ENCODE data around the gene HIVEP3.

HIVEP3 gene

GRCh38 chr1:41850029-41850428 is 68.7 kb downstream of the HIVEP3 start:
- DNase-seq (ENCODE audit: extremely low read depth in 1 of 2, low read depth in 1 of 2) = no peak

GRCh38 chr1:41849211-41849759 is 69.4 kb downstream of the HIVEP3 start:
- no peak for DNase-seq (ENCODE audit: extremely low read depth in 1 of 2, low read depth in 1 of 2)

DNA sequence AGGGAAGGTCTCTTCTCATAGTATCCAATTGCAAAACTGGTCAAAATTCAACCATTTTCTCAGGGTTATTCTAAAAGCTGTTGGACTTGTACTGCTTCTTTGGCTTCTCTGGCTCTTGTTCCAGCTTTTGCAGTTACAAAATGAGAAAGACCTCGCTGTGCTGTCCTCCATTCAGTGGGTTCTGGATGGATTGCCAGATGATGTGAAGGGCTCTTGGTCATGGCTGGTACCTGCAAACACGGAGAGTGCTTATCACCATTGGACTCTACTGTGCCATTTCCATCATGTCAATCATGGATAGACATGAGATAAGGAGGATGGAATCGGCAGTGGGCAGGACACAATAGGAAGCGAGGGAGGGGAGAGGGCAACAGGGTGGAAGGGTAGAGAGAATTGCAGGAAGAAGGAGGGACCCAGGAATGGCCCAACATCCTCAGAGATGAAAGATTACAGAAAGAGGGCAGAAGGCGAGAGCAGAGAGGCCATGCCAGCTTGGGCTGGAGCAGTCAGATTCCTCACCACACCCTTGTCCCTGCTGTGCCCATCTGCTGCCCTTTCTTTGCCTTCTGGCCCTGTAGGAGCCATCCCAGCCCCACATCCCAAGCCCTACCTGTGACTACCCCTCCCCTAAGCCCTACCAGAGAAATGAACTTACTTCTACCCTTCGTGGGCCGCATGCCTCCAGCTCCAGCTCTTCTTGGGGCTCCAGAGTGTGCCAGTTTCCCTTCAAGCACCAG is 70.3 kb downstream of the HIVEP3 start:
- no peak for DNase-seq (ENCODE audit: extremely low read depth in 1 of 2, low read depth in 1 of 2)

DNA sequence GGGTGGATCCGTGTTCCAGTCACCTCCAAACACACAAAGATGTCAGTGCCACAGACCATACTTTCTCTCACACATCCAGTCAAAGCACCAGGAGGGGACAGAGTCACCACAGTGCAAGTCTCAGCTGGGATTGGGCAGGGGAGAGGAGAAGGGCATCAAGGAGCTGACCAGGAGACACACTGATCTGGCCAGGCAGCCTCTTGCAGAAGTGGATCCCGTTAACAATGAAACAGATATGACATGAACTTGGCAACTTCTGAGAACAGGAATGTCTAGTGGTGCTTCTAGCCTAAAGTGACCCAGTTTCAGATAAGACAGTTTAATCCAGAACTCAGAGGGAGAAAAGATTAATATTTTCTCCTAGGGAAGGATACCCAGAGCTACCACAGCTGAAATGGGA is 71.0 kb downstream of the HIVEP3 start:
- DNase-seq (ENCODE audit: extremely low read depth in 1 of 2, low read depth in 1 of 2) = no peak

GRCh38 chr1:41846625-41847405 is 71.9 kb downstream of the HIVEP3 start:
- DNase-seq (ENCODE audit: extremely low read depth in 1 of 2, low read depth in 1 of 2) = no peak

- DNase-seq (ENCODE audit: extremely low read depth in 1 of 2, low read depth in 1 of 2) = no peak
Measured at GRCh38 chr1:41844781-41845272, 73.9 kb downstream of the HIVEP3 start.

- DNase-seq (ENCODE audit: extremely low read depth in 1 of 2, low read depth in 1 of 2) = no peak
Measured at GRCh38 chr1:41844255-41844654, 74.5 kb downstream of the HIVEP3 start.

DNA sequence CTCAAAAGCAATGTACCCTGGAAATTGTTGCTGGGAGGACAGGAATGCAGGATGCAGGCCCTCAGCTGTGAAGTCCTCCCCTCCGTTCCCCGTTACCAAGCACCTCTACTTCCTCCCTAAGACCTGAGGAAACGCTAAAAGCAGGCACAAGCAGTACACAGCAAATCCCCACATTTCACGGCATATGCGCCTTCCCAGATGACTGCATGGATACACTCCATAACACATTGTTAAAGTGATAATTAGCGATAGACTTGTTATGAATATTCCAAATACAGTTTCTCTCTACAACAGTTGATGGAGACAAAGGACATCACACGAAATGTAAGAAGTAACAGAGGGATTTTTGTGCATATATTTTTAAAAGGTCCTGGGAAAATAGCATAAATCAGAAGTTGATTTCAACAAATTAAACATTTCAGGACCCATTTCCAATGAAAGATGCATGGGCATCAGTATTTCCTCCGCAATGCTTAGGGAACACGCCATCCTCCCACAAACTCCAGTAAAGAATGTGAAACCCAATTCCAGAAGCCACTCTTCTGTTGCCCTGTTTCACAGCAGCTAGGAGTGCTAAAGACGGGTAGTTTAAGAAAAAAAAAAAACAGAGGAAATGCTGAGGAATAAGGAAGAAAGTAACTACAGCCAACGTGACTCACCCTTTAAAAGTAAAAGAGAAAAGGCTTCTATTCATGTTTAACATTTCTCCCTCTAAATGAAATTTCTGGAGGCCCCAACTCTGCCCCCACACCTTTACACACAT is 75.5 kb downstream of the HIVEP3 start:
- no peak for DNase-seq (ENCODE audit: extremely low read depth in 1 of 2, low read depth in 1 of 2)

GRCh38 chr1:41842326-41842725 is 76.4 kb downstream of the HIVEP3 start:
- no peak for DNase-seq (ENCODE audit: extremely low read depth in 1 of 2, low read depth in 1 of 2)

- DNase-seq (ENCODE audit: extremely low read depth in 1 of 2, low read depth in 1 of 2) = no peak
Measured at GRCh38 chr1:41840592-41841246, 78.0 kb downstream of the HIVEP3 start.

DNA sequence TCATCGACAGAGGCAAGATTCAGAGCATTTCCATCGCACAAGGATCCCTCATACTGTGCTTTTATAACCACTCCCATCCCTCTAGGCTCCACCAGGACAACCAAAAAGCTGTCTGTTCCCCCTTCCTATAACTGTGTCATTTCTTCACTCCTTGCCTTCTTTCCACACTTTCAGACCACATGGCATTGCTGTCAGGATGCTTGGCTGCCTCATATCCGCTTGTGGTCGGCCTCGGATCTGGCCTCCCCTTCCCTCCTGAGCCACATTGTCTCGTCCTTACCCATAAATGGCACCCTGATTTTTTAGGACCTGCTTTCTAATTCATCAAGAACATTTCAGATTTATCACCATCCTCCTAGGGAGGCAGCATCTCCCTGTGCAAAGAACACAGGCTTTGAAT is 80.5 kb downstream of the HIVEP3 start:
- DNase-seq (ENCODE audit: extremely low read depth in 1 of 2, low read depth in 1 of 2) = no peak

- DNase-seq (ENCODE audit: extremely low read depth in 1 of 2, low read depth in 1 of 2) = no peak
Measured at GRCh38 chr1:41837691-41838090, 81.0 kb downstream of the HIVEP3 start.

GRCh38 chr1:41835485-41835884 is 83.2 kb downstream of the HIVEP3 start:
- DNase-seq (ENCODE audit: extremely low read depth in 1 of 2, low read depth in 1 of 2) = no peak

DNA sequence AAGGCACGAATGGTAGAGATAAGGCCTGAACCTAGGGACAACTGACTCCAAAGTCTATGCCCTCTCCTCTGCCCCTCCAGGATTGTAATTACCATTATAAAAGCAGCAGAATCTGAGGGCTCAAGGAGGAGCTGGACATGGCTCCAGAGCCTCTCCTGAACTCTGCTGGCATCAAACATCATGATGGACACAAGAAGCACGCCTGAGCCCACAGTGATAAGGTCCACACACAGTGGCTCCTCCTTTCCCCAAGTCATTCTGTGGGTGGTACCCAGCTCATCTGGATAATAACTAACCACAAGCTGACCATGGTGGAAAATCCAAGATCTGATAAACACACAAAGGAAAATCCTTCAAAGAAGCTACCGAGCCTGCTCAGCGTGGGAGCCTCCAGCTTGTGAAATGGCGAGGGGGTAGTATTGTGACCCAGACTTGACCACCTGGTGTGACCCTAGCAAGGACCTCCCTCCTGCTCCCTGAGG is 85.2 kb downstream of the HIVEP3 start:
- DNase-seq (ENCODE audit: extremely low read depth in 1 of 2, low read depth in 1 of 2) = no peak

GRCh38 chr1:41830726-41831125 is 88.0 kb downstream of the HIVEP3 start:
- no peak for DNase-seq (ENCODE audit: extremely low read depth in 1 of 2, low read depth in 1 of 2)

DNA sequence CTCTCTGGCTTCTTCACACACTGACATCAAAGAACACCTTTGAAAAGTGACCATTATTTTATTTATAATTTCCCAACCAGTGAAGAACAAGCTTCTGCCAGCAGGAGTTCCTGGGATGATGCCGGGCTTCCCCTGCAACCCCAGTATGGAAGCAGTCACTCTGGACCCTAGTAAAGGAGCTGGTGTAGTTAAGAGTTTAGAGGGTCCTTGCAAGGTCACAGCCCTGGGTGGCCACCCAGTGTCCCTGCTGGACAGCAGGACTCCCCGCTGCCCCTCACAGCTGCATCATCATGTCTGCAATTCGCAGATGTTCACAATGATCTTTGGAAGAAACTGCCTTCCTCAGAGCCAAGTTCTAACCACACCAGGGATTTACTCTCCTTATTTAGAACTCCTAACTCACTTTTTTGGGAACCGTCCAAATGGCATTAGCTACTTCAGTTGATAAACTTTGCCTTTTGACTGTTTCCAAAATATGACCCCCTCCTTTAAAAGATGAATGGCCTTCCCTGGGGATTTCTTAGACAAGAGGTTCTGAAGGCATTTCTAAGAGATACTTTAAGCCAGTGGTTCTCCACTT is 90.6 kb downstream of the HIVEP3 start:
- DNase-seq (ENCODE audit: extremely low read depth in 1 of 2, low read depth in 1 of 2) = no peak

- no peak for DNase-seq (ENCODE audit: extremely low read depth in 1 of 2, low read depth in 1 of 2)
Measured at GRCh38 chr1:41823471-41823870, 95.3 kb downstream of the HIVEP3 start.

- no peak for DNase-seq (ENCODE audit: extremely low read depth in 1 of 2, low read depth in 1 of 2)
Measured at GRCh38 chr1:41822866-41823265, 95.9 kb downstream of the HIVEP3 start.

- DNase-seq (ENCODE audit: extremely low read depth in 1 of 2, low read depth in 1 of 2) = no peak
Measured at GRCh38 chr1:41819843-41820242, 98.9 kb downstream of the HIVEP3 start.

GRCh38 chr1:41819069-41819468 is 99.7 kb downstream of the HIVEP3 start:
- DNase-seq (ENCODE audit: extremely low read depth in 1 of 2, low read depth in 1 of 2) = no peak
